Endometrial microvascular endothelial cells (primary cell): ENCODE data around the gene TENM3. TPM values are rescaled to one million over a fixed set of nuclear protein-coding genes. Genes with fewer than 3 reads are reported as not detected.
"Not testable (repeated sequence)": the region's sequence is repeated elsewhere in the genome, so short reads cannot be mapped to it uniquely, and the experiment has no call there.

ENCODE experiments used
- in situ Hi-C: cut with HindIII; loops from 2 replicates; pipeline ENCODE4 v1.10.0; 2017; ENCODE audit warnings: low sequenced_read_pairs, low pct_unique_long_range_greater_than_20kb; ENCODE audit errors: inconsistent ontology term
- total RNA-seq: library from RNA; depleted of rRNA; stranded (reverse); fragments of >200 nt; gene quantifications from one replicate; pipeline ENCODE4 v1.2.3, GENCODE V29; 2015; ENCODE audit errors: inconsistent ontology term

TENM3 gene
- total RNA-seq, 1 donor from 2014 or later, result 62.0 TPM

- in situ Hi-C loops, result no loop called here
Measured at GRCh38 chr4:182224192-182224850, 18.9 kb upstream of the TENM3 start.

- in situ Hi-C loops, result no loop called here
Measured at GRCh38 chr4:182225257-182225852, 17.8 kb upstream of the TENM3 start.

- in situ Hi-C loops, result no loop called here
Measured at GRCh38 chr4:182227611-182228010, 15.6 kb upstream of the TENM3 start.

GRCh38 chr4:182228991-182229577, 14.1 kb upstream of the TENM3 start:
- in situ Hi-C loops, result no loop called here

- in situ Hi-C loops, result no loop called here
Measured at GRCh38 chr4:182230256-182230655, 12.9 kb upstream of the TENM3 start.

DNA sequence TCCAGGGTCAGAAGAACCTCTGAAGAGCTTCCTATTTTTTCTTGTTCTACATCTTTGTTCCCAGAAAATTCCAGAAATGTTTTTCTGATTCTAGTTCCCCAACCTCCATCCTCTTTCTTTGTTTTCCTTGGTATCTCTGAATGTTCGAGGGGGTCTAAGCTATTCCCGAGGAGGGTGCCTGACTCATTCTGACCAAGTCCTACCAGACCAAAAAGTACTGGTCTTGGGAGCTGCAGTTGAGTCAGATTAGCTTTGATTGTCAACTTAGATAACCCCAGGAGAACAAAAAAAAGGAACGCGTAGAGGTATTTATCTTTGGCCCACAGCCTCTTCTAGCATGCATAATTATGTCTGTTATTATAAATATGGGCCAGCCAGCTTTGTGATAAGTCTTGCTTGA, 12.1 kb upstream of the TENM3 start:
- in situ Hi-C loops, result no loop called here

- in situ Hi-C loops, result no loop called here
Measured at GRCh38 chr4:182231496-182231895, 11.7 kb upstream of the TENM3 start.

DNA sequence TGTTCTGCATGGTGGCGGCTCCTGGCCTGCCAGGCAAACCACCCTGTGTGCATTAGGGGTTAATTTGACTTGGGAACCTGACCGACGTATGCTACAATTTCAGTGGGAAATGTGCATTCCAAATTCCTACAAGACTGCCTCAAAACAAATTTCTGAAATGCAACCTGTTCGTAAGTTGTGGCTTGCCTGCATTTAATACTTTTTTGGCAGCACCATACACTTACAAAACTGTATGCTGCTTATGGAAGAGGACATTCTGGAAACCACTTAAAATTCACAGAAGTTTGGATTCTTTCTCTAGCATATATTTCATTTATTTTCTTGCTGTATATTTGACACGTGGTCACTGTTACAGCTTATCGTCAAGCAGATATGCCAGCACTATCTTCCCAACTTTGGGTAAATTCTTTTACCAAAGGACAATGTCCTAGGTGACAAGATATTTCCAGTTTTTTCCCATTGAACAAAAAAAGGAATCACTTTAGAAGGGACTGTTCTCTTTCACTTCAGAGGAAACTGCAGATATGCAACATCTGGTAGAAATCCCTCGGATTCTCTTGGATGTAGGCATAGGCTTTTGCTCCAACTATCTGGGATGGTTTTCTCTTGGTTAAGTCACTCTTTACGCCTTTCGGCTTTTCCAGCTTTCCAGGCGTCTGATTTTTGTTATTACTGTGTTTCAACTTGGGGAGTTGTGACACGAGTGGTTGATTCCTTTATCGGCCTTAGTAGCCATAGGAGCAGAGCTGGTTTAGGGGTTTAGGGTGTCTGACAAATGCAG, 9.7 kb upstream of the TENM3 start:
- in situ Hi-C loops, result no loop called here

- in situ Hi-C loops, result no loop called here
Measured at GRCh38 chr4:182235021-182235795, 8.0 kb upstream of the TENM3 start.

DNA sequence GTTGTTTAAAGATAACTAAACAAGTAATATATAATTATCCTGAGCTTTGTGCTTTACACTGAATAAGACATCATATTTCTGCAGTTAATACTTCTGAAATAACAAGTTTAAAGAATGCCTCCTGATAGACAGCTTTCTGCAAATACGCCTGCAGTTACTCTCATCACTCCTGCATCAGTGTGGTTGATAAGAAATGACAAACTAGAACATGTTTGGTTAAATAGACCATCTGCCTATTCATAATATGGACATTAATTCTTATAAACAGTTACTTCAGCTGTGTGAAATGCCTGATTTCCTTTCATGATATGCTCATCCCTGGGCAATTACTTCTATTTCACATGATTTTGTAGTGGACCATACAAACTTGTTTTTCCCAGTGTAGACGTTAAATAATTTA, 7.0 kb upstream of the TENM3 start:
- in situ Hi-C loops, result no loop called here

- in situ Hi-C loops, result not testable (repeated sequence)
Measured at GRCh38 chr4:182237010-182237409, 6.2 kb upstream of the TENM3 start.

- in situ Hi-C loops, result no loop called here
Measured at GRCh38 chr4:182238355-182238931, 4.8 kb upstream of the TENM3 start.

DNA sequence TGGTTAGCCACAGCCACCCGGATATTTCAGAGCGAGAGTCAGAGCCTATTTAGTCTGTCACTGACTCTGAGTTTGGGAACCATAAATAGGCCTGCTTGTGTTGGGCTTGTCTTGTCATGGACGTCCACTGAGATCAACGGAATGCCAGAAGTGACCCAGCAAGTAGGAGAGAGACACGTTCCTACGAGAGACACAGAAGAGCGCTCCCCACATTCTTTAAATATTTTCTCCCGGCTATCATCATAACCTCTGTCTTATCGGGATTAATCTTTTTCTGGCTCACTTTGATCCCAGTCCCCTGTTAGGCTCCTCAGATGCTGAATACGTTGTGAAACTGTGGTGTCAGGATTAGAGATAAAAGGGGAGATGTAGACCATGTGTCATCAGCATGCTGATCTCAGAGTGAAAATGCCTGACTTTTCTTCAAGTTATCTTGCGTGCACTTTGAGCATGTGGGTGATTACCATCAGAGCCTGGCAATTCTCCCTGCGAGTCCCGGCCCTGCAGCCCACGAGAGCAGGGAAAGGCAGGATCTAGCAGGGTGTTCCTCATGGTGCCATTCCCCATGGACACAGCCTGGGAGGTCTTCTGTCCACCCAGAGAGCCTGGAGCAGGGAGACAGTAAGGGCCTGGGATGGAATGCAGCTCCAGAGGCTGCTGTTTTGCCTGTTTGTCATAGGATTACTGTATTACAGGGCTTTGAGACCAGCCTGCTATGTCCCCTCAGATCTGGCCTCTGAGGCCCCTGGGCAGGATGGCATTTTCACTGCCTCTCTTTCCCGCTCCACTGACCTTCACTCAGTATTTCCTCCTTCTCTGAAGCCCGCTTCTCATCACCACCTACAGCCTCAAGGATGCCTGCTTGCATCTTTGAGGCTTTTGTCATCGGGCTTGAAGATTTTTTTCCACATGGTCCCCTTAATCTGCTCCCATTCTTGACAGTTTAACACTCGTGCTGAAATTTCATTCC, 2.8 kb upstream of the TENM3 start:
- in situ Hi-C loops, result no loop called here

GRCh38 chr4:182242260-182242659, 942 bp upstream of the TENM3 start:
- in situ Hi-C loops, result not testable (repeated sequence)

DNA sequence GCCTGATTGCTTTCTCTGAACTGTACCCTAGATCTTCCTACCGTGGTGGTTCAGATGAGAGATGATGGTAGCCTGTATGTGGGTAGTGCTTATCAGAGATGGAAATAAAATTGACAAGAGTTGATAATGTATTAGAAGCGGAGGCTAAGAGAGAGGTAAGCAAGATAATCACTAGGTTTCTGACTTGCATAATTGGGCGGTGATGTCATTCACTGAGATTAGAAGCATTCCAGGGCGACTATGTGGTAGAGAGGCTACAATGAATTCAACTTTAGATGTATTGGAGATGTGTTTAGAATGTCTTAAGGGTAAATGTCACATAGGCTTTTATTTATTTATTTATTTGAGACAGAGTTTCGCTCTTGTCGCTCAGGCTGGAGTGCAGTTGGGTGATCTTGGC, 415 bp upstream of the TENM3 start:
- in situ Hi-C loops, result no loop called here

DNA sequence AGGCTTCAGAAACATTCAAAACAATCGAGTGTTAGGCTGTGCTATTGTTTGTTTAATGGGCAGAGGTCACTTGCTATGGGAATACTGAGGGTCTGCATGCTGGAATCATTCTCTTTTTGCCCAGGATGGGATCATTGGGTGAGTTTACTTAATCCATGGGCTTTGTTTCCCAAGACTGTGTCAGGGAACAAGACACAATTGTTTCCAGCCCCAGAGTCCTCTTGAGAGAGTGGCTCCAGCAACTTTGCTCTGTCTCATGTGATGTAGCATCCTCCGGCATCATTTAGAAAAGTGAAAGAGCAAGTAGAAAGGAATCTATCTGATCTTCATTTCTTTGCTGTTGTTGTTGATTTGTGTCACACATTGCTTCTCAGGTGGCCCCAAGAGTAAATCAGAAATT, 1.8 kb downstream of the TENM3 start:
- in situ Hi-C loops, result no loop called here

GRCh38 chr4:182245541-182246215, 2.5 kb downstream of the TENM3 start:
- in situ Hi-C loops, result no loop called here
